Stimulated activated CD4-positive, alpha-beta T cell treated with anti-CD3 and anti-CD28 coated beads, TNF-alpha, amount 100 ng/mL, for 1 hour (primary cell): Measurements from ENCODE around the gene TERB2.
"Not testable (repeated sequence)": the region's sequence is repeated elsewhere in the genome, so short reads cannot be mapped to it uniquely, and the experiment has no call there.

Experiments used
- DNase-seq, 3 donors: peaks; one replicate each; pipeline ENCODE4 v3.0.0-alpha.2; 2020; ENCODE audit warnings: low read depth in 3 of 3, low spot score in 1 of 3

TERB2 gene

GRCh38 chr15:45001180-45001579 lies 44.7 kb downstream of the TERB2 start:
- DNase-seq: not testable (repeated sequence)

GRCh38 chr15:45003731-45004410 lies 47.4 kb downstream of the TERB2 start:
- DNase-seq: not testable (repeated sequence)

- not testable (repeated sequence) for DNase-seq
Observed at GRCh38 chr15:45004590-45005175, 48.2 kb downstream of the TERB2 start.

- no peak for DNase-seq
Observed at GRCh38 chr15:45009046-45009445, 52.6 kb downstream of the TERB2 start.

GRCh38 chr15:45015114-45015513 lies 58.6 kb downstream of the TERB2 start:
- DNase-seq: not testable (repeated sequence)

- DNase-seq: not testable (repeated sequence)
Observed at GRCh38 chr15:45020222-45020900, 63.9 kb downstream of the TERB2 start.

GRCh38 chr15:45020901-45021259 lies 64.4 kb downstream of the TERB2 start:
- DNase-seq: not testable (repeated sequence)

- no peak for DNase-seq
Observed at GRCh38 chr15:45021348-45021747, 64.9 kb downstream of the TERB2 start.

- peak; percentile 68 to 92 (median 76) for DNase-seq
Observed at GRCh38 chr15:45022871-45023658, 66.6 kb downstream of the TERB2 start, which contains the start of gene SORD. SORD (plus strand) TSS chr15:45023195; CDS start chr15:45023284, 89 bp downstream.

- no peak for DNase-seq
Observed at GRCh38 chr15:45023659-45024225, 67.3 kb downstream of the TERB2 start.

GRCh38 chr15:45024649-45025048 lies 68.2 kb downstream of the TERB2 start:
- not testable (repeated sequence) for DNase-seq

GRCh38 chr15:45025627-45026026 lies 69.1 kb downstream of the TERB2 start:
- not testable (repeated sequence) for DNase-seq

GRCh38 chr15:45026651-45027190 lies 70.2 kb downstream of the TERB2 start:
- no peak for DNase-seq

- DNase-seq: no peak
Observed at GRCh38 chr15:45027220-45027619, 70.7 kb downstream of the TERB2 start.
